ENCODE results near the gene PLCG2.

GRCh38 chr16:81928975-81929374 lies 149.9 kb downstream of the PLCG2 start:
- TF ChIP-seq CTCF (conservative IDR thresholded peaks at IDR 0.05; ENCODE audit: low read length) = no peak
- no peak for TF ChIP-seq EZH2phosphoT487 (IDR thresholded peaks at IDR 0.05; ENCODE audit: borderline replicate concordance, low read depth, low read length)

Measured in OCI-LY7 (cell line).